Thymus (tissue), 14 donors: ENCODE data around the gene TRIM37. TPM values are rescaled to one million over a fixed set of nuclear protein-coding genes. Genes with fewer than 3 reads are reported as not detected.

ENCODE experiments used
- DNase-seq, 9 donors: peaks; one replicate each; pipeline ENCODE4 v3.0.0-alpha.2; 2013; ENCODE audit warnings: low spot score in 9 of 9, low read depth in 6 of 9, missing footprints in 1 of 9
- H3K27ac ChIP-seq, 2 donors: one replicate each; pipeline ENCODE4 v1.5.1; 2013; ENCODE audit warnings: control low read depth in 1 of 2, low read depth in 1 of 2, low read length in 1 of 2, mild to moderate bottlenecking in 1 of 2, moderate library complexity in 1 of 2
- H3K27me3 ChIP-seq, 2 donors: one replicate each; pipeline ENCODE4 v1.5.1; 2013; ENCODE audit warnings: low read length in 1 of 2; ENCODE audit not compliant: control insufficient read depth in 2 of 2, insufficient read depth in 1 of 2
- H3K36me3 ChIP-seq, 2 donors: one replicate each; pipeline ENCODE4 v1.5.1; 2013; ENCODE audit warnings: low read length in 1 of 2, mild to moderate bottlenecking in 1 of 2, moderate library complexity in 1 of 2; ENCODE audit not compliant: control insufficient read depth in 2 of 2, insufficient read depth in 2 of 2
- H3K4me1 ChIP-seq, 2 donors: one replicate each; pipeline ENCODE4 v1.5.1; 2013; ENCODE audit warnings: low read length in 2 of 2; ENCODE audit not compliant: control insufficient read depth in 2 of 2, insufficient read depth in 2 of 2
- H3K4me3 ChIP-seq, 2 donors: one replicate each; pipeline ENCODE4 v1.5.1; 2013; ENCODE audit warnings: low read length in 2 of 2, control low read depth in 1 of 2, mild to moderate bottlenecking in 1 of 2
- H3K9me3 ChIP-seq, 2 donors: one replicate each; pipeline ENCODE4 v1.5.1; 2013; ENCODE audit warnings: low read length in 1 of 2, mild to moderate bottlenecking in 1 of 2; ENCODE audit not compliant: control insufficient read depth in 2 of 2, insufficient read depth in 1 of 2
- WGBS: extraction: QIAGEN DNeasy Blood & Tissue Kit; methylation state at CpG from one replicate; pipeline ENCODE4 v1.1.7; 2013; 5-methylcytosine and 5-hydroxymethylcytosine counted together
- long read RNA-seq, 10 donors: transcript quantifications; one replicate each; lab custom pipeline, GENCODE V29; 2026
- polyA plus RNA-seq: library from polyadenylated mRNA; stranded (reverse); fragments of 200-250 nt; gene quantifications from one replicate; pipeline ENCODE4 v1.2.3, GENCODE V29; 2013
- total RNA-seq: library from RNA; stranded (reverse); fragments of 120-200 nt; gene quantifications from one replicate; pipeline ENCODE4 v1.2.4, GENCODE V29; 2013
- donor health status: healthy.

TRIM37 gene, protein sequence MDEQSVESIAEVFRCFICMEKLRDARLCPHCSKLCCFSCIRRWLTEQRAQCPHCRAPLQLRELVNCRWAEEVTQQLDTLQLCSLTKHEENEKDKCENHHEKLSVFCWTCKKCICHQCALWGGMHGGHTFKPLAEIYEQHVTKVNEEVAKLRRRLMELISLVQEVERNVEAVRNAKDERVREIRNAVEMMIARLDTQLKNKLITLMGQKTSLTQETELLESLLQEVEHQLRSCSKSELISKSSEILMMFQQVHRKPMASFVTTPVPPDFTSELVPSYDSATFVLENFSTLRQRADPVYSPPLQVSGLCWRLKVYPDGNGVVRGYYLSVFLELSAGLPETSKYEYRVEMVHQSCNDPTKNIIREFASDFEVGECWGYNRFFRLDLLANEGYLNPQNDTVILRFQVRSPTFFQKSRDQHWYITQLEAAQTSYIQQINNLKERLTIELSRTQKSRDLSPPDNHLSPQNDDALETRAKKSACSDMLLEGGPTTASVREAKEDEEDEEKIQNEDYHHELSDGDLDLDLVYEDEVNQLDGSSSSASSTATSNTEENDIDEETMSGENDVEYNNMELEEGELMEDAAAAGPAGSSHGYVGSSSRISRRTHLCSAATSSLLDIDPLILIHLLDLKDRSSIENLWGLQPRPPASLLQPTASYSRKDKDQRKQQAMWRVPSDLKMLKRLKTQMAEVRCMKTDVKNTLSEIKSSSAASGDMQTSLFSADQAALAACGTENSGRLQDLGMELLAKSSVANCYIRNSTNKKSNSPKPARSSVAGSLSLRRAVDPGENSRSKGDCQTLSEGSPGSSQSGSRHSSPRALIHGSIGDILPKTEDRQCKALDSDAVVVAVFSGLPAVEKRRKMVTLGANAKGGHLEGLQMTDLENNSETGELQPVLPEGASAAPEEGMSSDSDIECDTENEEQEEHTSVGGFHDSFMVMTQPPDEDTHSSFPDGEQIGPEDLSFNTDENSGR
- 17.1 TPM for total RNA-seq
- polyA plus RNA-seq = 14.1 TPM
- long read RNA-seq, donor 1 = 0 reads
- long read RNA-seq, donor 2 = 0 reads
- long read RNA-seq, donor 3, partial matches to known transcripts = 50 of 52 reads
- long read RNA-seq, donor 3, other reads (novel, unspliced or antisense) = 0 of 52 reads
- long read RNA-seq, donor 4, full-length matches to known transcripts = 1 of 1 reads
- long read RNA-seq, donor 4, partial matches to known transcripts = 0 of 1 reads
- long read RNA-seq, donor 4, other reads (novel, unspliced or antisense) = 0 of 1 reads
- long read RNA-seq, donor 5, partial matches to known transcripts = 0 of 1 reads
- long read RNA-seq, donor 5, other reads (novel, unspliced or antisense) = 0 of 1 reads
- long read RNA-seq, donor 6, partial matches to known transcripts = 0 of 2 reads
- long read RNA-seq, donor 6, other reads (novel, unspliced or antisense) = 0 of 2 reads
- long read RNA-seq, donor 7, full-length matches to known transcripts = 4 of 4 reads
- long read RNA-seq, donor 7, partial matches to known transcripts = 0 of 4 reads
- long read RNA-seq, donor 7, other reads (novel, unspliced or antisense) = 0 of 4 reads
- long read RNA-seq, donor 8 = 0 reads
- long read RNA-seq, donor 9, partial matches to known transcripts = 0 of 2 reads
- long read RNA-seq, donor 9, other reads (novel, unspliced or antisense) = 0 of 2 reads
- long read RNA-seq, donor 10, partial matches to known transcripts = 0 of 1 reads
- long read RNA-seq, donor 10, other reads (novel, unspliced or antisense) = 0 of 1 reads

- peak; percentile 95 to 100 (median 99) for DNase-seq
- Histone ChIP-seq H3K27ac (peak within 1 kb of the TSS; percentile 77 to 90), H3K4me1 (peaks cover 4 to 8% of the 10 kb centered on the region in 2 donors), H3K4me3 (peak within 1 kb of the TSS; percentile 70 to 99), H3K9me3 (no peaks in the 10 kb centered on the region), H3K36me3 (peaks cover 2 to 7% of the 10 kb centered on the region in 2 donors), H3K27me3 (no peaks in the 10 kb centered on the region)
- under 1% methylated on average over 89 of the region's 89 CpGs for WGBS
Measured at GRCh38 chr17:59106463-59107305, at the start of gene TRIM37. Gene TRIM37, minus strand, starts transcription at chr17:59106880. Its CDS starts 419 bp downstream, at chr17:59106461.

DNA sequence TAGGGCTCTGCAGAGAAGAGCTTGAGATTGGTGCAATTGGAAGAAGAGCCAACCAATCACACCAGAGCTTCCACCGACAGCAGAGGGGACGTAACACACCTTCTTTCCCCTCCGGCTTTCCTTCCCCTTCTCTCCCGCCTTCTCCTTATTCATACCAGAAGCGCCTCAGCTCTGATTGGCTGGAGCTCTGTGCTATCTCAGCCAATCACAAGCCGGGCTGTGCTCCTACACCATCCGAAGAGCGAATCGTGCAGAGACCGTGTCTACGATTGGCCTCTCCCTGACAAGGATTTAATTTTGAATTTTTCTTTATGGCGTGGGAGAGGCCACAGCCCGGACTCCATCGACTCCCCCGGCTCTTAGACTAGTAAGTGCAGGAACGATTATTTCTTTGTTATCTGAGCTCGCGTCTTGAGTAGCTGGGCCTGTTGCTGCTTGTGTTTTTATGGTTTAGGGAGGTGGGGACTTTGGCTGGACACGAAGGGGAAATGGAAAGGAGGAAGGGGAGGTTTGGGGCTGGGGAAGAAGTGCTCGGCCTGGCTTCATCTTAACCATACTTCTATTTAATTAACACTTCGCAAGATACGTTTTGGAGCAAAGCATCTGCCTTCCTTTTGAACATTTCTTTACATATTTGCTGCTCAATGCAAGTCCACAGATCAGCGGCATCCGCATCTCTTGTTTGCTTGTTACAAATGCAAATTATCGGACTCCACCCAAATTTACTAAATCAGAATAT, 48.9 kb upstream of the TRIM37 start, which contains the start of gene PRR11:
TSS of gene PRR11 (plus strand) at position 308 of the 739 bp plus-strand sequence. CDS start 14,007 bp downstream, outside the sequence.
- peak within 1 kb of the TSS; percentile 87 to 97 for H3K27ac ChIP-seq
- H3K9me3 ChIP-seq = no peaks in the 10 kb centered on the region
- H3K36me3 ChIP-seq = no peaks in the 10 kb centered on the region
- H3K4me1 ChIP-seq = peaks cover 10 to 33% of the 10 kb centered on the region in 2 donors
- 1% methylated on average over 25 of the region's 25 CpGs for WGBS
- H3K27me3 ChIP-seq = no peaks in the 10 kb centered on the region
- peak within 1 kb of the TSS; percentile 78 to 96 for H3K4me3 ChIP-seq
- peak in 8 of 9 donors; percentile 94 to 99 (median 98) for DNase-seq

DNA sequence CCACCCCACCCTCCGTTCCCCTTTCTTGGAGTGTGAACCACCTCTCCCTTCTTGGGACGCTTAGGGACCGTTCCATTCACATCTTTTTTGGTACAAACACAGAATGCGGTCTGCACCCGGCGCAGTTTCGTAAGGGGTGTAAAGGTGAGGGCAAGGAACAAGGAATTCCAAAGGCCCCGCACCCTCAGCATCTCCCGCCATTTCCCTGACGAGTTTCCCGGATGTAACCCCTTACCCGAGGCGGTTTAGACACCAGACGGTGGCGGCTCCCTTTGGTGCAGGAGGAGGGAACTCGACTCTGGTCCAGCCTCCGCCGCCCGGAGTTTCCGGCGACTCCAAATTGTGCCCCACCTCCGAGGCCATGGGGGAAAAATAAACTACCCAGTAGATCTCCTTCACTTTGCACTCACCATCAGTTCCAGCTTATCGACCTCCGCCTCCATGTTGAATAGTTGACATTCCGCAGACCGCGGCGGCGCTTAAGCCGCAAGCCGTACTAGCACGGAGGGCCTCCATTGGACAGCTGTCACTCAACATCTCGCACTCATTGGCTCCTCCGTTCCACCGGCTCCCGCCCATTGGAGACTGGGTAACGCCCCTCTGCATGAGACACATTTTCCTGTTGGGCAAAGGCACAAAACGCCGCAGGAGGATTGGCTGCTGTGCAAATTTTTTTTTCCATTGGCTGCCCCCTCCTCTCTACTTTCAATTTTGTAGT, 48.2 kb upstream of the TRIM37 start, which contains the start of gene SKA2:
TSS of gene SKA2 (minus strand) at position 466 of the 718 bp plus-strand sequence. CDS start at position 443, 23 bp downstream.
- no peaks in the 10 kb centered on the region for H3K9me3 ChIP-seq
- H3K27ac ChIP-seq = peak within 1 kb of the TSS; percentile 87 to 97
- H3K27me3 ChIP-seq = no peaks in the 10 kb centered on the region
- under 1% methylated on average over 39 of the region's 39 CpGs for WGBS
- H3K4me3 ChIP-seq = peak within 1 kb of the TSS; percentile 78 to 96
- peaks cover 0 to 2% of the 10 kb centered on the region in 2 donors for H3K36me3 ChIP-seq
- H3K4me1 ChIP-seq = peaks cover 13 to 36% of the 10 kb centered on the region in 2 donors
- peak in 3 of 9 donors; percentile 97 to 99 (median 98) for DNase-seq

GRCh38 chr17:59154292-59154720, 47.6 kb upstream of the TRIM37 start:
- peaks cover 16 to 35% of the 10 kb centered on the region in 2 donors for H3K4me1 ChIP-seq
- peak in 4 of 9 donors; percentile 39 to 70 (median 48) for DNase-seq
- H3K36me3 ChIP-seq = peaks cover 0 to 5% of the 10 kb centered on the region in 2 donors
- peak overlapping the region; percentile 78 to 96 for H3K4me3 ChIP-seq
- H3K27ac ChIP-seq = peak overlapping the region; percentile 87 to 97
- under 1% methylated on average over 25 of the region's 25 CpGs for WGBS
- no peaks in the 10 kb centered on the region for H3K27me3 ChIP-seq
- H3K9me3 ChIP-seq = no peaks in the 10 kb centered on the region

DNA sequence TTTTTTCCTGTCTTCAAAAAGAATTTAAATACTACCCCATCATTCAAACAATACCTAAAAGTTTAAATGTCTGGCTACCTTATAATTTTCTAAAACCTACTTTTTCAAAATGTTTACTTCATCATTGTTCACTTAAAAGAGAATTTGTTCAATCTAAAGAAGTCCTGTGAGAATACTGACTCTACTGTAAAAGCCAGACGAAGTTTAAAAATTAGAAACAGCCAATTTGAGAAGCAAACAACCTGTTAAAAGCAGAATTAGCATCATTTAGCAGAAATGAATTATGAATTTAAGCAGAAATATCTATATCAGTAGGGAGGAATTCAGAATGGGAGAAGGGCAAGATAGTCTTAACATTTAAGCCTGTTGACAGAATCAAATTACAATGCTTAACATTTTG, 46.2 kb upstream of the TRIM37 start:
- 67% methylated on average over 1 of the region's 1 CpG for WGBS
- peak overlapping the region in 1 of 2 donors; percentile 96 for H3K4me3 ChIP-seq
- no peak overlapping the region for H3K27ac ChIP-seq
- H3K9me3 ChIP-seq = no peaks in the 10 kb centered on the region
- H3K4me1 ChIP-seq = peaks cover 16 to 30% of the 10 kb centered on the region in 2 donors
- H3K36me3 ChIP-seq = peaks cover 0 to 5% of the 10 kb centered on the region in 2 donors
- DNase-seq = no peak
- no peaks in the 10 kb centered on the region for H3K27me3 ChIP-seq

DNA sequence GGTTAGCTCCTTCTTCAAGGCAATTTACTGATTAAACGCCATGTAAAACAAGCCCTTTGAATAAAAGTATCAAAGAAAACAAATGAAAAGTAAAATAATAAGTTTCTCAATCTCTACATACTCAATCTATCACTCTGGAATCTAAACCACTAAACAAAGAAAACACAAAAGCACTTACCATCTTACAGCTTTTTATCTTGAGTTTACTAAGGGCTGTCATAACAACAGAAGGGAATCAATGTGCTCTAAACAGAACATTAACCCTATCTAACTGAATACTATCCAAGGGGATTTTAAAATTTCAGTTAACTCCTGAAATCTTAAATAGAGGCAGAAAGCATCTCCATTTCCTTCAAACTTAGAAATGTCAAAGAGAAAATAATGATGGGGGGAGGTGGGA, 44.9 kb upstream of the TRIM37 start:
- no peak for DNase-seq
- H3K27ac ChIP-seq = no peak overlapping the region
- H3K27me3 ChIP-seq = no peaks in the 10 kb centered on the region
- 73% methylated on average over 1 of the region's 1 CpG for WGBS
- no peaks in the 10 kb centered on the region for H3K9me3 ChIP-seq
- H3K4me1 ChIP-seq = peaks cover 14 to 22% of the 10 kb centered on the region in 2 donors
- peaks cover 0 to 5% of the 10 kb centered on the region in 2 donors for H3K36me3 ChIP-seq
- no peak overlapping the region for H3K4me3 ChIP-seq
